Measurements from ENCODE around the gene ZNF891. TPM values are rescaled to one million over a fixed set of nuclear protein-coding genes. Genes with fewer than 3 reads are reported as not detected.

The ZNF891 gene
- total and polyA plus RNA-seq, 2 of the 4 experiments (the other 2 are of a cell fraction), result 0.26 to 0.36 TPM

- H3K4ac ChIP-seq (ENCODE audit: low read depth, low read length), result no peak overlapping the region
- H3K56ac ChIP-seq (ENCODE audit: extremely low read depth, insufficient read depth, low read length), result no peak overlapping the region
- H2BK120ac ChIP-seq (ENCODE audit: low read depth, low read length), result no peak overlapping the region
- no peak overlapping the region for H2AFZ ChIP-seq (replicated peaks; ENCODE audit: low read length, poor library complexity)
- H4K5ac ChIP-seq (ENCODE audit: low read depth, low read length), result no peak overlapping the region
- no TSS peak for BruUV-seq (replicated peaks)
- intact Hi-C loops (cut with micrococcal nuclease), result no loop called here
- CTCF ChIA-PET, result no interaction called here
- in situ Hi-C loops (cut with MboI; ENCODE audit: low sequenced_read_pairs), result no loop called here
- no peak overlapping the region for H2BK5ac ChIP-seq (ENCODE audit: low read depth, low read length, poor library complexity, severe bottlenecking)
- ATAC-seq (ENCODE audit: low read depth) (no peak), DNase-seq (no peak)
- H4K91ac ChIP-seq (ENCODE audit: insufficient read depth, low read depth, low read length), result no peak overlapping the region
- no peak overlapping the region for H4K8ac ChIP-seq (ENCODE audit: low read depth in 2 of 2, low read length in 2 of 2)
- H3K9me1 ChIP-seq (ENCODE audit: insufficient read depth, low read length), result no peaks in the 10 kb centered on the region
- H3K27ac ChIP-seq (ENCODE audit: insufficient read depth, low read length), result no peak overlapping the region
- H3K79me1 ChIP-seq (ENCODE audit: low read depth in 1 of 2, low read length in 2 of 2), result no peaks in the 10 kb centered on the region
- no peak overlapping the region for H3K23ac ChIP-seq (ENCODE audit: low read depth, low read length)
- dilution Hi-C loops (cut with HindIII; ENCODE audit: low sequenced_read_pairs, unreplicated experiment), result no loop called here
- no peaks in the 10 kb centered on the region for H3K4me1 ChIP-seq (ENCODE audit: control insufficient read depth, insufficient read depth, low read length)
- H3K9ac ChIP-seq (ENCODE audit: low read depth, low read length), result no peak overlapping the region
- WGBS, 2 experiments (ENCODE audit: extremely low coverage in 2 of 2, insufficient read length in 1 of 2), result no CpG with 5 or more reads among the region's 1 CpG
- peaks cover 23% of the 10 kb centered on the region for H3K36me3 ChIP-seq (ENCODE audit: control insufficient read depth, insufficient read depth, low read length)
- H3K27me3 ChIP-seq (ENCODE audit: control insufficient read depth, insufficient read depth, low read length), result no peaks in the 10 kb centered on the region
- H3K14ac ChIP-seq (replicated peaks; ENCODE audit: low read depth, low read length), result no peak overlapping the region
- H3K18ac ChIP-seq (ENCODE audit: low read depth, low read length), result no peak overlapping the region
- no peak overlapping the region for H2BK15ac ChIP-seq (ENCODE audit: low read depth, low read length)
- H2AK9ac ChIP-seq (replicated peaks; ENCODE audit: low read depth, low read length, poor library complexity), result no peak overlapping the region
- no peaks in the 10 kb centered on the region for H4K20me1 ChIP-seq (ENCODE audit: insufficient read depth, low read length)
- no peak overlapping the region for H2AK5ac ChIP-seq (ENCODE audit: low read depth, low read length)
- POLR2A ChIA-PET (ENCODE audit: unreplicated experiment), result no interaction called here
- no peak overlapping the region for H3K4me2 ChIP-seq (ENCODE audit: low read depth, low read length)
- H3K4me3 ChIP-seq (ENCODE audit: insufficient read depth, low read depth, low read length), result no peak overlapping the region
- peaks cover 83% of the 10 kb centered on the region for H3K9me3 ChIP-seq (ENCODE audit: control insufficient read depth, insufficient read depth, low read length)
- H2BK20ac ChIP-seq (ENCODE audit: low read depth, low read length), result no peak overlapping the region
- TF ChIP-seq CHD1 (IDR thresholded peaks at IDR 0.05; ENCODE audit: low read depth, low read length), result no peak
- no peak for TF ChIP-seq USF2 (IDR thresholded peaks at IDR 0.05; ENCODE audit: low read depth, low read length)
- no peak for TF ChIP-seq FOS (IDR thresholded peaks at IDR 0.05; ENCODE audit: low read depth, low read length)
- TF ChIP-seq RFX5 (IDR thresholded peaks at IDR 0.05; ENCODE audit: low read depth, low read length), result no peak
- no peak for TF ChIP-seq CTCF (conservative IDR thresholded peaks at IDR 0.05; ENCODE audit: low read depth, low read length)
- no peak for TF ChIP-seq SMC3 (IDR thresholded peaks at IDR 0.05; ENCODE audit: low read depth, low read length)
- no peak for TF ChIP-seq MAFK (IDR thresholded peaks at IDR 0.05; ENCODE audit: low read depth, low read length)
- no peak for TF ChIP-seq POLR2A (IDR thresholded peaks at IDR 0.05; ENCODE audit: low read depth, low read length)
- no peak for TF ChIP-seq BHLHE40 (IDR thresholded peaks at IDR 0.05; ENCODE audit: low read depth, low read length)
- no peak for TF ChIP-seq ELK1 (IDR thresholded peaks at IDR 0.05; ENCODE audit: borderline replicate concordance, low read depth, low read length)
- no peak for TF ChIP-seq CEBPB (IDR thresholded peaks at IDR 0.05; ENCODE audit: low read depth, low read length)
- TF ChIP-seq RCOR1 (IDR thresholded peaks at IDR 0.05; ENCODE audit: insufficient replicate concordance, low read length), result no peak
- TF ChIP-seq MAZ (IDR thresholded peaks at IDR 0.05; ENCODE audit: borderline replicate concordance, low read depth, low read length), result no peak
- no peak for TF ChIP-seq RAD21 (IDR thresholded peaks at IDR 0.05; ENCODE audit: low read length)
- no peak for TF ChIP-seq NFE2L2 (IDR thresholded peaks at IDR 0.05; ENCODE audit: low read depth, low read length)
- no peak for TF ChIP-seq MXI1 (IDR thresholded peaks at IDR 0.05; ENCODE audit: borderline replicate concordance, low read depth, low read length)
These were observed 68.1 kb downstream of the ZNF891 start for GRCh38 chr12:133061954-133062353.
